Endodermal cell (in vitro differentiated cells): ENCODE data around the gene ERAS. TPM values are rescaled to one million over a fixed set of nuclear protein-coding genes. Genes with fewer than 3 reads are reported as not detected.

ENCODE experiments used
- DNase-seq: peaks from one replicate; pipeline ENCODE4 v3.0.0-alpha.2; 2017
- H3K27ac ChIP-seq: 2 replicates; pipeline ENCODE4 v1.5.1; 2013; ENCODE audit warnings: mild to moderate bottlenecking, low read depth, low read length, moderate library complexity
- H3K27me3 ChIP-seq: 2 replicates; pipeline ENCODE4 v1.6.1; 2013; ENCODE audit warnings: mild to moderate bottlenecking, low read length, moderate library complexity; ENCODE audit not compliant: insufficient read depth, control insufficient read depth, poor library complexity, severe bottlenecking
- H3K36me3 ChIP-seq: 2 replicates; pipeline ENCODE4 v1.7.0; 2013; ENCODE audit warnings: mild to moderate bottlenecking, low read length, moderate library complexity; ENCODE audit not compliant: control insufficient read depth, insufficient read depth
- H3K4me1 ChIP-seq: one replicate; pipeline ENCODE4 v1.7.0; 2013; ENCODE audit warnings: low read length; ENCODE audit not compliant: control insufficient read depth, insufficient read depth
- H3K4me3 ChIP-seq: 2 replicates; pipeline ENCODE4 v1.5.1; 2013; ENCODE audit warnings: mild to moderate bottlenecking, low read length, moderate library complexity
- H3K9ac ChIP-seq: 2 replicates; pipeline ENCODE4 v1.6.1; 2013; ENCODE audit warnings: mild to moderate bottlenecking, low read length, moderate library complexity; ENCODE audit not compliant: poor library complexity, severe bottlenecking; ENCODE audit errors: extremely low read depth
- H3K9me3 ChIP-seq: 2 replicates; pipeline ENCODE4 v1.6.1; 2013; ENCODE audit warnings: mild to moderate bottlenecking, low read length, moderate library complexity; ENCODE audit not compliant: control insufficient read depth
- H3K27ac Mint-ChIP-seq: 2 replicates; pipeline ENCODE4 v1.8.0; 2020; ENCODE audit warnings: mixed read lengths
- H3K27me3 Mint-ChIP-seq: 2 replicates; pipeline ENCODE4 v1.8.0; 2021; ENCODE audit warnings: mild to moderate bottlenecking, mixed read lengths; ENCODE audit not compliant: insufficient read depth
- H3K36me3 Mint-ChIP-seq: 2 replicates; pipeline ENCODE4 v1.8.0; 2020; ENCODE audit warnings: low read depth, mixed read lengths
- H3K4me1 Mint-ChIP-seq: 2 replicates; pipeline ENCODE4 v1.8.0; 2020; ENCODE audit warnings: mixed read lengths
- H3K4me3 Mint-ChIP-seq: 2 replicates; pipeline ENCODE4 v1.8.0; 2020; ENCODE audit warnings: mild to moderate bottlenecking, moderate library complexity, mixed read lengths
- H3K9me3 Mint-ChIP-seq: 2 replicates; pipeline ENCODE4 v1.8.0; 2020; ENCODE audit warnings: mild to moderate bottlenecking, mixed read lengths
- CTCF ChIP-seq: fragments of 200-600 bp; sonication (generic); conservative IDR thresholded peaks from 2 replicates; pipeline ENCODE4 v1.5.0; 2021; ENCODE audit warnings: antibody characterized with exemption, mild to moderate bottlenecking
- WGBS, 2 experiments: methylation state at CpG; one replicate each; pipeline versions ENCODE4 v1.1.5 to v1.1.7; 2013; ENCODE audit warnings: missing lambda C conversion rate in 2 of 2, mixed read lengths in 1 of 2; ENCODE audit not compliant: insufficient coverage in 1 of 2, insufficient read length in 1 of 2; 5-methylcytosine and 5-hydroxymethylcytosine counted together
- total RNA-seq, 2 donors: library from RNA; stranded (reverse); fragmentation: NEBNext Ultra II Directional in 1 of 2; extraction: Animal tissue kit (Norgen Biotek cat#: 25700) in 1 of 2; gene quantifications; 2 replicates in 1 of 2; 3 replicates in 1 of 2; pipeline ENCODE4 v1.2.1, GENCODE V29; 2021

ERAS gene
- total RNA-seq, 2 donors from 2014 or later, result not detected

- Mint-ChIP-seq H3K9me3 (peaks cover 61% of the 10 kb centered on the region), H3K36me3 (no peaks in the 10 kb centered on the region), H3K27ac (no peak overlapping the region), H3K4me3 (no peak overlapping the region), H3K4me1 (no peaks in the 10 kb centered on the region), H3K27me3 (no peaks in the 10 kb centered on the region)
- Histone ChIP-seq H3K36me3 (no peaks in the 10 kb centered on the region), H3K4me1 (no peaks in the 10 kb centered on the region), H3K27me3 (no peaks in the 10 kb centered on the region), H3K27ac (no peak overlapping the region), H3K9ac (no peak overlapping the region), H3K4me3 (no peak overlapping the region), H3K9me3 (no peaks in the 10 kb centered on the region)
- no peak for DNase-seq
- TF ChIP-seq CTCF, result no peak
- WGBS, 2 experiments, result 85% methylated on average over 7 of the region's 8 CpGs; no CpG with 5 or more reads in 1 of the 2 experiments
Observed at GRCh38 chrX:48794911-48795515, 31.3 kb upstream of the ERAS start.

GRCh38 chrX:48798318-48798717 is 28.0 kb upstream of the ERAS start:
- no peak overlapping the region for H3K9ac ChIP-seq
- H3K4me1 ChIP-seq, result no peaks in the 10 kb centered on the region
- no peak for DNase-seq
- no peak for TF ChIP-seq CTCF
- Mint-ChIP-seq H3K4me3 (no peak overlapping the region), H3K9me3 (peaks cover 67% of the 10 kb centered on the region), H3K4me1 (peaks cover 8% of the 10 kb centered on the region), H3K27me3 (no peaks in the 10 kb centered on the region), H3K36me3 (peaks cover 5% of the 10 kb centered on the region), H3K27ac (no peak overlapping the region)
- peaks cover 2% of the 10 kb centered on the region for H3K36me3 ChIP-seq
- H3K27me3 ChIP-seq, result no peaks in the 10 kb centered on the region
- no peak overlapping the region for H3K27ac ChIP-seq
- no peak overlapping the region for H3K4me3 ChIP-seq
- WGBS, 2 experiments, result 91% methylated on average over 2 of the region's 2 CpGs; no CpG with 5 or more reads in 1 of the 2 experiments
- H3K9me3 ChIP-seq, result no peaks in the 10 kb centered on the region

- DNase-seq, result no peak
- peaks cover 8% of the 10 kb centered on the region for H3K4me1 Mint-ChIP-seq
- TF ChIP-seq CTCF, result no peak
- 23 to 31% methylated on average over 5 to 16 of the region's 17 CpGs for WGBS, 2 experiments
- H3K27me3 Mint-ChIP-seq, result no peaks in the 10 kb centered on the region
- H3K9me3 Mint-ChIP-seq, result peaks cover 73% of the 10 kb centered on the region
- peaks cover 18% of the 10 kb centered on the region for H3K36me3 Mint-ChIP-seq
- Histone ChIP-seq H3K4me3 (peak overlapping the region; percentile 86), H3K27me3 (no peaks in the 10 kb centered on the region), H3K4me1 (no peaks in the 10 kb centered on the region), H3K9me3 (no peaks in the 10 kb centered on the region), H3K27ac (peak overlapping the region; percentile 79), H3K36me3 (peaks cover 11% of the 10 kb centered on the region), H3K9ac (peak overlapping the region; percentile 71)
- H3K4me3 Mint-ChIP-seq, result peak overlapping the region; percentile 94
- peak overlapping the region; percentile 98 for H3K27ac Mint-ChIP-seq
Observed at GRCh38 chrX:48800574-48801279, 25.6 kb upstream of the ERAS start.
